ACHN (cell line): Measurements from ENCODE around the gene FAM234A.

Experiments
- DNase-seq: peaks from one replicate; pipeline ENCODE4 v3.0.0-alpha.2; 2015
- in situ Hi-C: cut with HindIII; loops from 2 replicates; pipeline ENCODE4 v1.10.0; 2017; ENCODE audit warnings: low sequenced_read_pairs, low pct_ligation_motif_present, low pct_unique_long_range_greater_than_20kb

Gene FAM234A

GRCh38 chr16:287981-288920 is 53.6 kb downstream of the FAM234A start:
- in situ Hi-C loops: no loop called here
- DNase-seq: no peak

GRCh38 chr16:289395-289997 is 54.9 kb downstream of the FAM234A start:
- DNase-seq: no peak
- in situ Hi-C loops: no loop called here

- in situ Hi-C loops: no loop called here
- no peak for DNase-seq
Observed at GRCh38 chr16:290015-290680, 55.5 kb downstream of the FAM234A start.

- in situ Hi-C loops: no loop called here
- DNase-seq: no peak
Observed at GRCh38 chr16:290681-291405, 56.2 kb downstream of the FAM234A start.

GRCh38 chr16:291539-291938 is 56.9 kb downstream of the FAM234A start:
- in situ Hi-C loops: no loop called here
- no peak for DNase-seq

- in situ Hi-C loops: no loop called here
- no peak for DNase-seq
Observed at GRCh38 chr16:293043-293775, 58.6 kb downstream of the FAM234A start.

- in situ Hi-C loops: no loop called here
Observed at GRCh38 chr16:296276-296675, 61.7 kb downstream of the FAM234A start.

GRCh38 chr16:296806-297510 is 62.3 kb downstream of the FAM234A start:
- in situ Hi-C loops: no loop called here
- DNase-seq: no peak

More at GRCh38 chr16:296276-296675, 61.7 kb downstream of the FAM234A start:
- no peak for DNase-seq

GRCh38 chr16:297832-298231 is 63.2 kb downstream of the FAM234A start:
- in situ Hi-C loops: no loop called here
- no peak for DNase-seq

- in situ Hi-C loops: no loop called here
Observed at GRCh38 chr16:301235-301634, 66.6 kb downstream of the FAM234A start.

GRCh38 chr16:301950-302349 is 67.3 kb downstream of the FAM234A start:
- in situ Hi-C loops: no loop called here

More at GRCh38 chr16:301235-301634, 66.6 kb downstream of the FAM234A start:
- DNase-seq: no peak

GRCh38 chr16:303760-304505 is 69.3 kb downstream of the FAM234A start:
- peak; percentile 30 for DNase-seq
- in situ Hi-C loops: no loop called here

More at GRCh38 chr16:301950-302349, 67.3 kb downstream of the FAM234A start:
- no peak for DNase-seq

- DNase-seq: no peak
- in situ Hi-C loops: no loop called here
Observed at GRCh38 chr16:305916-306626, 71.5 kb downstream of the FAM234A start.

- in situ Hi-C loops: no loop called here
- DNase-seq: no peak
Observed at GRCh38 chr16:306911-307370, 72.3 kb downstream of the FAM234A start.

GRCh38 chr16:307691-308312 is 73.2 kb downstream of the FAM234A start:
- no peak for DNase-seq
- in situ Hi-C loops: no loop called here

- DNase-seq: no peak
- in situ Hi-C loops: no loop called here
Observed at GRCh38 chr16:309476-309875, 74.9 kb downstream of the FAM234A start.
